ENCODE measurements around the gene CHTF8.
"Not testable (repeated sequence)": the region's sequence is repeated elsewhere in the genome, so short reads cannot be mapped to it uniquely, and the experiment has no call there.

The CHTF8 gene

GRCh38 chr16:69160192-69160591 is 27.8 kb upstream of the CHTF8 start:
- Histone ChIP-seq H3K9me3 (ENCODE audit: insufficient read depth, low read length) (no peaks in the 10 kb centered on the region), H4K20me1 (ENCODE audit: insufficient read depth, low read length) (no peaks in the 10 kb centered on the region), H3K4me1 (ENCODE audit: low read length) (peaks cover 10% of the 10 kb centered on the region), H3K27me3 (ENCODE audit: low read depth, low read length) (no peaks in the 10 kb centered on the region), H3K4me2 (ENCODE audit: low read length) (no peak overlapping the region), H2AFZ (ENCODE audit: low read depth, low read length) (no peak overlapping the region), H3K79me2 (ENCODE audit: low read length) (no peaks in the 10 kb centered on the region), H3K27ac (ENCODE audit: low read length) (no peak overlapping the region), H3K9ac (ENCODE audit: low read length) (no peak overlapping the region), H3K36me3 (replicated peaks; ENCODE audit: low read depth, low read length) (peaks cover 55% of the 10 kb centered on the region), H3K4me3 (ENCODE audit: low read length) (no peak overlapping the region)
- no peak for TF ChIP-seq EZH2phosphoT487 (IDR thresholded peaks at IDR 0.05; ENCODE audit: low read depth)
- TF ChIP-seq CTCF (IDR thresholded peaks at IDR 0.05; ENCODE audit: low read depth, low read length) = no peak

- Histone ChIP-seq H3K9ac (ENCODE audit: low read length) (no peak overlapping the region), H3K4me1 (ENCODE audit: low read length) (peaks cover 10% of the 10 kb centered on the region), H3K4me3 (ENCODE audit: low read length) (no peak overlapping the region), H3K9me3 (ENCODE audit: insufficient read depth, low read length) (no peaks in the 10 kb centered on the region), H4K20me1 (ENCODE audit: insufficient read depth, low read length) (no peaks in the 10 kb centered on the region), H3K27ac (ENCODE audit: low read length) (no peak overlapping the region), H3K27me3 (ENCODE audit: low read depth, low read length) (no peaks in the 10 kb centered on the region), H3K36me3 (replicated peaks; ENCODE audit: low read depth, low read length) (peaks cover 58% of the 10 kb centered on the region), H3K4me2 (ENCODE audit: low read length) (no peak overlapping the region), H3K79me2 (ENCODE audit: low read length) (no peaks in the 10 kb centered on the region), H2AFZ (ENCODE audit: low read depth, low read length) (no peak overlapping the region)
- TF ChIP-seq CTCF (IDR thresholded peaks at IDR 0.05; ENCODE audit: low read depth, low read length) (no peak), EZH2phosphoT487 (IDR thresholded peaks at IDR 0.05; ENCODE audit: low read depth) (no peak)
Measured at GRCh38 chr16:69157196-69157595, 24.8 kb upstream of the CHTF8 start.

- Histone ChIP-seq H4K20me1 (ENCODE audit: insufficient read depth, low read length) (no peaks in the 10 kb centered on the region), H3K9ac (ENCODE audit: low read length) (no peak overlapping the region), H3K4me1 (ENCODE audit: low read length) (no peaks in the 10 kb centered on the region), H3K36me3 (replicated peaks; ENCODE audit: low read depth, low read length) (peaks cover 49% of the 10 kb centered on the region), H3K4me3 (ENCODE audit: low read length) (no peak overlapping the region), H3K79me2 (ENCODE audit: low read length) (peaks cover 12% of the 10 kb centered on the region), H2AFZ (ENCODE audit: low read depth, low read length) (no peak overlapping the region), H3K9me3 (ENCODE audit: insufficient read depth, low read length) (no peaks in the 10 kb centered on the region), H3K4me2 (ENCODE audit: low read length) (no peak overlapping the region), H3K27ac (ENCODE audit: low read length) (no peak overlapping the region), H3K27me3 (ENCODE audit: low read depth, low read length) (no peaks in the 10 kb centered on the region)
- TF ChIP-seq CTCF (IDR thresholded peaks at IDR 0.05; ENCODE audit: low read depth, low read length) (peak; percentile 91), EZH2phosphoT487 (IDR thresholded peaks at IDR 0.05; ENCODE audit: low read depth) (no peak)
Measured at GRCh38 chr16:69150146-69150865, 17.9 kb upstream of the CHTF8 start.

- Histone ChIP-seq H3K36me3 (replicated peaks; ENCODE audit: low read depth, low read length) (peaks cover 47% of the 10 kb centered on the region), H3K79me2 (ENCODE audit: low read length) (peaks cover 12% of the 10 kb centered on the region)
- H3K9me3 ChIP-seq (ENCODE audit: insufficient read depth, low read length); H3K4me1 ChIP-seq (ENCODE audit: low read length); H4K20me1 ChIP-seq (ENCODE audit: insufficient read depth, low read length); H3K4me2 ChIP-seq (ENCODE audit: low read length); H2AFZ ChIP-seq (ENCODE audit: low read depth, low read length); H3K4me3 ChIP-seq (ENCODE audit: low read length); H3K27me3 ChIP-seq (ENCODE audit: low read depth, low read length); H3K27ac ChIP-seq (ENCODE audit: low read length); H3K9ac ChIP-seq (ENCODE audit: low read length): not testable (repeated sequence)
Measured at GRCh38 chr16:69149621-69150020, 17.2 kb upstream of the CHTF8 start.
